H1 (cell line): ENCODE measurements around the gene RBM18.
A peak's percentile ranks its signal among the peaks of the same experiment; 100 is the strongest.

Experiments
- BRCA1 ChIP-seq: IDR thresholded peaks from 2 replicates; pipeline ENCODE4 v1.6.1; 2012; ENCODE audit warnings: low read depth, low read length, improper control_type of control experiment
- EGR1 ChIP-seq: IDR thresholded peaks from 2 replicates; pipeline ENCODE4 v1.6.1; 2011; ENCODE audit warnings: low read depth, low read length, borderline replicate concordance
- EZH2 ChIP-seq: fragments of 200-600 bp; sonication (generic); IDR thresholded peaks from 2 replicates; pipeline ENCODE4 v1.7.1; 2012; ENCODE audit warnings: low read depth, mild to moderate bottlenecking, moderate library complexity, low read length, inconsistent platforms; ENCODE audit not compliant: severe bottlenecking
- POLR2AphosphoS5 ChIP-seq: IDR thresholded peaks from 2 replicates; pipeline ENCODE4 v1.6.1; 2011; ENCODE audit warnings: low read depth, low read length
- RFX5 ChIP-seq: IDR thresholded peaks from 2 replicates; pipeline ENCODE4 v1.6.1; 2011; ENCODE audit warnings: low read depth, low read length, improper control_type of control experiment, borderline replicate concordance
- SIN3A ChIP-seq, 2 experiments: IDR thresholded peaks in 1 of 2; conservative IDR thresholded peaks in 1 of 2; 2 replicates each; pipeline ENCODE4 v1.6.1; 2011 to 2012; ENCODE audit warnings: low read length in 2 of 2, improper control_type of control experiment in 1 of 2, low read depth in 1 of 2, mild to moderate bottlenecking in 1 of 2
- TAF1 ChIP-seq: IDR thresholded peaks from 2 replicates; pipeline ENCODE4 v1.6.1; 2011; ENCODE audit warnings: mild to moderate bottlenecking, low read depth, low read length
- TBP ChIP-seq: IDR thresholded peaks from 2 replicates; pipeline ENCODE4 v1.6.1; 2011; ENCODE audit warnings: low read depth, low read length, improper control_type of control experiment
- TEAD4 ChIP-seq: IDR thresholded peaks from 2 replicates; pipeline ENCODE4 v1.6.1; 2012; ENCODE audit warnings: low read depth, low read length, inconsistent platforms, mixed read lengths
- ZNF274 ChIP-seq: IDR thresholded peaks from 2 replicates; pipeline ENCODE4 v1.7.0; 2012; ENCODE audit warnings: low read length, borderline replicate concordance; ENCODE audit errors: extremely low read depth
- TF ChIP-seq, protein P1 (sequence below), 3 experiments: IDR thresholded peaks; 1 replicate in 2 of 3; 2 replicates in 1 of 3; pipeline versions ENCODE4 v1.5.1 to v1.6.1; 2011; ENCODE audit warnings: low read length in 3 of 3, mild to moderate bottlenecking in 3 of 3, inconsistent platforms in 2 of 3, low read depth in 1 of 3, moderate library complexity in 1 of 3; ENCODE audit not compliant: insufficient read depth in 1 of 3; ENCODE audit errors: control extremely low read depth in 1 of 3

DNA sequence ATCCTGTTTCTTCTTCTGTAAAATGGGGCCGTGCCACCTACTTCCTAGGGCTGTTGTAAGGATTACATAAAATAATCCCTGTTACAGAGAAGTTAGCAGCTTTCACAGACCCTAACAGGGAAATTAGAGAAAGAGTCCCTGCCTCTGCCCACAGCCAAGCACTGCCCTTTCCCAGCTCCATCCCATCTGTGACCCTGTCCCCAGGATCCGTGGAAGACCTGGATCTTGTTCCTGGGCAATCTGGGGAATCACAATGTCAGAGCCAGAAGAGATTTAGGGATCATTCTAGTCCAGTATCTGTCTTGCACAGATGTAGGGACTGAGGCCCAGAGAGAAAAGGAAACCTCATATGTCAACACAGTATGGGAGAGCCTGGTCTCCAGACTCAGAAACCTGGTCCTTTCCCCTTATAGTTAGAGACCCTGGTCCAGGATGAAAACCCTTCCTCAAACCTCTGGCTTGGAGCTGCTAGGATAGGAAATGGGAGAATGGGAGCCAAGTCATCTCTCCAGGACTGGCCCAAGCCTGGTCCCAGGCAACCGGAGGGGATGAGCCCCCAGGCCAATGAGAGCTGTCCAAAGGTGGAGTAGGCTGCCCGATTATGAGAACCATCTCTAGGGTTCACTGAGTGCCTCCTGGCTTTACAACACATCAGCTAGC lies 48.4 kb downstream of the RBM18 start:
- TF ChIP-seq, protein P1, sequence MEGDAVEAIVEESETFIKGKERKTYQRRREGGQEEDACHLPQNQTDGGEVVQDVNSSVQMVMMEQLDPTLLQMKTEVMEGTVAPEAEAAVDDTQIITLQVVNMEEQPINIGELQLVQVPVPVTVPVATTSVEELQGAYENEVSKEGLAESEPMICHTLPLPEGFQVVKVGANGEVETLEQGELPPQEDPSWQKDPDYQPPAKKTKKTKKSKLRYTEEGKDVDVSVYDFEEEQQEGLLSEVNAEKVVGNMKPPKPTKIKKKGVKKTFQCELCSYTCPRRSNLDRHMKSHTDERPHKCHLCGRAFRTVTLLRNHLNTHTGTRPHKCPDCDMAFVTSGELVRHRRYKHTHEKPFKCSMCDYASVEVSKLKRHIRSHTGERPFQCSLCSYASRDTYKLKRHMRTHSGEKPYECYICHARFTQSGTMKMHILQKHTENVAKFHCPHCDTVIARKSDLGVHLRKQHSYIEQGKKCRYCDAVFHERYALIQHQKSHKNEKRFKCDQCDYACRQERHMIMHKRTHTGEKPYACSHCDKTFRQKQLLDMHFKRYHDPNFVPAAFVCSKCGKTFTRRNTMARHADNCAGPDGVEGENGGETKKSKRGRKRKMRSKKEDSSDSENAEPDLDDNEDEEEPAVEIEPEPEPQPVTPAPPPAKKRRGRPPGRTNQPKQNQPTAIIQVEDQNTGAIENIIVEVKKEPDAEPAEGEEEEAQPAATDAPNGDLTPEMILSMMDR (IDR thresholded peaks at IDR 0.05; ENCODE audit: control extremely low read depth in 1 of 3, insufficient read depth in 1 of 3, low read depth in 1 of 3, low read length in 3 of 3): no peak
- TF ChIP-seq TEAD4 (no peak), RFX5 (no peak), POLR2AphosphoS5 (no peak), BRCA1 (no peak), SIN3A (conservative IDR thresholded peaks at IDR 0.05 in 1 of 2, IDR thresholded peaks at IDR 0.05 in 1 of 2; ENCODE audit: low read depth in 1 of 2, low read length in 2 of 2) (no peak), TBP (no peak), EZH2 (peak; percentile 23), EGR1 (0 out of 2 replicates have a peak, but pooled peaks have one; percentile 12), TAF1 (no peak), ZNF274 (no peak)
